SKM-1 treated with dmso at 0.1 percent for 144 hours (cell line): ENCODE results near the gene PTGR1.
"Not testable (repeated sequence)": the region's sequence is repeated elsewhere in the genome, so short reads cannot be mapped to it uniquely, and the experiment has no call there.

ENCODE experiments used
- DNase-seq: peaks from one replicate; lab custom pipeline; 2025; ENCODE audit not compliant: unreplicated experiment; lab: John Stamatoyannopoulos, UW

The PTGR1 gene

GRCh38 chr9:111613436-111614040 lies 14.1 kb upstream of the PTGR1 start:
- DNase-seq = no peak

- DNase-seq = no peak
Measured at GRCh38 chr9:111610845-111611244, 11.4 kb upstream of the PTGR1 start.

GRCh38 chr9:111610149-111610548 lies 10.7 kb upstream of the PTGR1 start:
- DNase-seq = no peak

- DNase-seq = no peak
Measured at GRCh38 chr9:111605041-111605559, 5.7 kb upstream of the PTGR1 start.

- no peak for DNase-seq
Measured at GRCh38 chr9:111604054-111604615, 4.7 kb upstream of the PTGR1 start.

- no peak for DNase-seq
Measured at GRCh38 chr9:111603041-111603440, 3.6 kb upstream of the PTGR1 start.

GRCh38 chr9:111601237-111602018 lies 2.0 kb upstream of the PTGR1 start:
- no peak for DNase-seq

GRCh38 chr9:111599955-111600343 lies 502 bp upstream of the PTGR1 start:
- no peak for DNase-seq

GRCh38 chr9:111598733-111599091 lies 735 bp downstream of the PTGR1 start:
- DNase-seq = no peak

- DNase-seq = no peak
Measured at GRCh38 chr9:111597852-111598732, 1.4 kb downstream of the PTGR1 start.

- no peak for DNase-seq
Measured at GRCh38 chr9:111588846-111589245, 10.6 kb downstream of the PTGR1 start.

- DNase-seq = no peak
Measured at GRCh38 chr9:111586378-111586777, 13.1 kb downstream of the PTGR1 start.

GRCh38 chr9:111582888-111583287 lies 16.6 kb downstream of the PTGR1 start:
- no peak for DNase-seq

- DNase-seq = no peak
Measured at GRCh38 chr9:111572950-111573604, 26.4 kb downstream of the PTGR1 start.

GRCh38 chr9:111568127-111568526 lies 31.3 kb downstream of the PTGR1 start:
- DNase-seq = not testable (repeated sequence)

- no peak for DNase-seq
Measured at GRCh38 chr9:111566234-111566633, 33.2 kb downstream of the PTGR1 start.

- DNase-seq = no peak
Measured at GRCh38 chr9:111561165-111561719, 38.2 kb downstream of the PTGR1 start.

GRCh38 chr9:111559000-111559610 lies 40.3 kb downstream of the PTGR1 start:
- DNase-seq = no peak

- DNase-seq = not testable (repeated sequence)
Measured at GRCh38 chr9:111555425-111555824, 44.0 kb downstream of the PTGR1 start.

- DNase-seq = no peak
Measured at GRCh38 chr9:111548623-111549022, 50.8 kb downstream of the PTGR1 start.
